ENCODE results near the gene FXYD3.
A peak's percentile ranks its signal among the peaks of the same experiment; 100 is the strongest.

Gene FXYD3

GRCh38 chr19:35120492-35120891, 4.9 kb downstream of the FXYD3 start:
- Histone ChIP-seq H3K27me3 (replicated peaks; ENCODE audit: control insufficient read depth, insufficient read depth, low read length) (no peaks in the 10 kb centered on the region; the same call in 1 of the 2 replicates), H3K36me3 (ENCODE audit: control insufficient read depth, insufficient read depth, low read length) (no peaks in the 10 kb centered on the region), H3K4me3 (replicated peaks; ENCODE audit: low read depth, low read length) (no peak overlapping the region)
- no peak for TF ChIP-seq CTCF (IDR thresholded peaks at IDR 0.05; ENCODE audit: insufficient read depth, low read length, poor library complexity, severe bottlenecking)
- DNase-seq (ENCODE audit: extremely low read depth, insufficient read length), result no peak

DNA sequence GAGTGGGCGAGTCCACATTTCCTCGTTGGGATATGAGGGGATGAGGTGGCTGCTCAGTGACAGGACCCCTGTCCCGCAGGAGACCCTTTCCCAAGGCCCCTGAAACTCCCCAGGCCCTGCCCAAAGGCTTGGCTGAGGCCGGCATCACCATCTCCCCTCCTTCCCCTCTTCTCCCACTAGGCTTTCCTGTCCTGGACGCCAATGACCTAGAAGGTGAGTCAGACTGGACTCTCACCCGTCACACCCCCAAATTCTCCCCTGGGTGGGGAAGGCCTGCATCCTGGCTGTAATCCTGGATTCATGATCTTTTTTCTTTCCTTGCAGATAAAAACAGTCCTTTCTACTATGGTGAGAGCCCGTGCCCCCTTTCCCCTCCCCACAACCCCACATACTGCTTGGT, 5.3 kb downstream of the FXYD3 start:
- no peak for TF ChIP-seq CTCF (IDR thresholded peaks at IDR 0.05; ENCODE audit: insufficient read depth, low read length, poor library complexity, severe bottlenecking)
- no peak for DNase-seq (ENCODE audit: extremely low read depth, insufficient read length)
- no peak overlapping the region for H3K4me3 ChIP-seq (replicated peaks; ENCODE audit: low read depth, low read length)

GRCh38 chr19:35122687-35123551, 7.3 kb downstream of the FXYD3 start:
- DNase-seq (ENCODE audit: extremely low read depth, insufficient read length), result no peak
- Histone ChIP-seq H3K4me3 (replicated peaks; ENCODE audit: low read depth, low read length) (no peak overlapping the region), H3K27me3 (replicated peaks; ENCODE audit: control insufficient read depth, insufficient read depth, low read length) (no peaks in the 10 kb centered on the region), H3K36me3 (ENCODE audit: control insufficient read depth, insufficient read depth, low read length) (no peaks in the 10 kb centered on the region)
- no peak for TF ChIP-seq CTCF (IDR thresholded peaks at IDR 0.05; ENCODE audit: insufficient read depth, low read length, poor library complexity, severe bottlenecking)

More for the DNA sequence above, 5.3 kb downstream of the FXYD3 start:
- no peaks in the 10 kb centered on the region for H3K36me3 ChIP-seq (ENCODE audit: control insufficient read depth, insufficient read depth, low read length)
- H3K27me3 ChIP-seq (replicated peaks; ENCODE audit: control insufficient read depth, insufficient read depth, low read length), result no peaks in the 10 kb centered on the region; the same call in 1 of the 2 replicates

- H3K4me3 ChIP-seq (replicated peaks; ENCODE audit: low read depth, low read length), result no peak overlapping the region
- no peak for DNase-seq (ENCODE audit: extremely low read depth, insufficient read length)
Measured at GRCh38 chr19:35123573-35123972, 8.0 kb downstream of the FXYD3 start.

GRCh38 chr19:35124098-35125060, 8.8 kb downstream of the FXYD3 start:
- Histone ChIP-seq H3K4me3 (replicated peaks; ENCODE audit: low read depth, low read length) (peak overlapping the region; percentile 63), H3K36me3 (ENCODE audit: control insufficient read depth, insufficient read depth, low read length) (no peaks in the 10 kb centered on the region), H3K27me3 (replicated peaks; ENCODE audit: control insufficient read depth, insufficient read depth, low read length) (no peaks in the 10 kb centered on the region; the same call in 1 of the 2 replicates)
- no peak for TF ChIP-seq CTCF (IDR thresholded peaks at IDR 0.05; ENCODE audit: insufficient read depth, low read length, poor library complexity, severe bottlenecking)
- peak; percentile 84 for DNase-seq (ENCODE audit: extremely low read depth, insufficient read length)

More at GRCh38 chr19:35123573-35123972, 8.0 kb downstream of the FXYD3 start:
- no peaks in the 10 kb centered on the region for H3K36me3 ChIP-seq (ENCODE audit: control insufficient read depth, insufficient read depth, low read length)
- no peaks in the 10 kb centered on the region for H3K27me3 ChIP-seq (replicated peaks; ENCODE audit: control insufficient read depth, insufficient read depth, low read length)
- no peak for TF ChIP-seq CTCF (IDR thresholded peaks at IDR 0.05; ENCODE audit: insufficient read depth, low read length, poor library complexity, severe bottlenecking)

Measured in GM06990 (cell line).